ENCODE measurements around the gene PIP5K1B.

GRCh38 chr9:68706363-68707201, 1.5 kb downstream of the PIP5K1B start:
- no peak for TF ChIP-seq TAF1 (IDR thresholded peaks at IDR 0.05; ENCODE audit: borderline replicate concordance, insufficient read depth, low read length)
- no peak for TF ChIP-seq SIN3A (IDR thresholded peaks at IDR 0.05; ENCODE audit: borderline replicate concordance, insufficient read depth, low read length)
- TF ChIP-seq POLR2AphosphoS5 (IDR thresholded peaks at IDR 0.05; ENCODE audit: low read depth, low read length), result no peak
- TF ChIP-seq REST (IDR thresholded peaks at IDR 0.05; ENCODE audit: insufficient read depth in 1 of 2, low read depth in 2 of 2, low read length in 2 of 2), result no peak
- no peak for TF ChIP-seq FOXP2 (optimal IDR thresholded peaks at IDR 0.05; ENCODE audit: borderline replicate concordance, extremely low read depth, extremely low read length, insufficient read depth)

Data from PFSK-1 (cell line).